ENCODE measurements around the gene GNA12.

GNA12 gene

DNA sequence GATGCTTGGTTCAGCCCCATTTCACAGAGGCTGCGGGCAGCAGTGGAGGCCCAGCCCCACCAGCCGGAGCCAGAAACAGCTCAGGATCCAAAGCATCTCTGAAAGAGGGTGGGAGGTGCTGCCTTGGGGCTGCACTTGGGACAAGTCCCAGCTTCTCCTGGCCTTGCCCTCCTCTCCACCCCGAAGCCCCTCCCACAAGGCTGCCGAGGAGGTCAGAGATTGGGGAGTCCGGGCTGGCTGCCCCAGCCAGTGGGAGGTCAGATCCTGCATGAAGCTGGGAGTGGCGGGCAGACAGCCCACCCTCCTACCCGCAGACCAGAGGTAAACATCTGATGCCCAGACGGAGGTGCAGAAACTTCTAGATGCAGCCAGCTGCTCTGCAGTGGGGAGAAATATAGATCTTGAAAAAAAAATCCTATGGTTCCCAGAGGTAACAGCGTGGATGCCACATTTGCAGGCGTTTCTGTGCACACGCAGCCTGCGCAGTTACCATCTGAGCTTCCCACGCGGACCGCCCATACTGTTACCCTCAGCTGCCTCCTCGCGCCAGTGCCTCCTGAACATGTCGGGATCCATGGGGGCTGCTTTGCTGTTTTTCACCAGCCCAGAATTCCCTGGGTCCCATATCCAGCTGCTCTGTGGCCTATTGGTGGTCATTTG, 36.9 kb upstream of the GNA12 start:
- no peak for TF ChIP-seq TAF1 (IDR thresholded peaks at IDR 0.05; ENCODE audit: borderline replicate concordance, insufficient read depth, low read length)
- no peak for TF ChIP-seq POLR2AphosphoS5 (IDR thresholded peaks at IDR 0.05; ENCODE audit: low read depth, low read length)
- TF ChIP-seq, protein P1, sequence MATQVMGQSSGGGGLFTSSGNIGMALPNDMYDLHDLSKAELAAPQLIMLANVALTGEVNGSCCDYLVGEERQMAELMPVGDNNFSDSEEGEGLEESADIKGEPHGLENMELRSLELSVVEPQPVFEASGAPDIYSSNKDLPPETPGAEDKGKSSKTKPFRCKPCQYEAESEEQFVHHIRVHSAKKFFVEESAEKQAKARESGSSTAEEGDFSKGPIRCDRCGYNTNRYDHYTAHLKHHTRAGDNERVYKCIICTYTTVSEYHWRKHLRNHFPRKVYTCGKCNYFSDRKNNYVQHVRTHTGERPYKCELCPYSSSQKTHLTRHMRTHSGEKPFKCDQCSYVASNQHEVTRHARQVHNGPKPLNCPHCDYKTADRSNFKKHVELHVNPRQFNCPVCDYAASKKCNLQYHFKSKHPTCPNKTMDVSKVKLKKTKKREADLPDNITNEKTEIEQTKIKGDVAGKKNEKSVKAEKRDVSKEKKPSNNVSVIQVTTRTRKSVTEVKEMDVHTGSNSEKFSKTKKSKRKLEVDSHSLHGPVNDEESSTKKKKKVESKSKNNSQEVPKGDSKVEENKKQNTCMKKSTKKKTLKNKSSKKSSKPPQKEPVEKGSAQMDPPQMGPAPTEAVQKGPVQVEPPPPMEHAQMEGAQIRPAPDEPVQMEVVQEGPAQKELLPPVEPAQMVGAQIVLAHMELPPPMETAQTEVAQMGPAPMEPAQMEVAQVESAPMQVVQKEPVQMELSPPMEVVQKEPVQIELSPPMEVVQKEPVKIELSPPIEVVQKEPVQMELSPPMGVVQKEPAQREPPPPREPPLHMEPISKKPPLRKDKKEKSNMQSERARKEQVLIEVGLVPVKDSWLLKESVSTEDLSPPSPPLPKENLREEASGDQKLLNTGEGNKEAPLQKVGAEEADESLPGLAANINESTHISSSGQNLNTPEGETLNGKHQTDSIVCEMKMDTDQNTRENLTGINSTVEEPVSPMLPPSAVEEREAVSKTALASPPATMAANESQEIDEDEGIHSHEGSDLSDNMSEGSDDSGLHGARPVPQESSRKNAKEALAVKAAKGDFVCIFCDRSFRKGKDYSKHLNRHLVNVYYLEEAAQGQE (IDR thresholded peaks at IDR 0.05; ENCODE audit: insufficient read depth in 1 of 2, low read depth in 2 of 2, low read length in 2 of 2), result no peak
- no peak for TF ChIP-seq SIN3A (IDR thresholded peaks at IDR 0.05; ENCODE audit: borderline replicate concordance, insufficient read depth, low read length)
- TF ChIP-seq FOXP2 (optimal IDR thresholded peaks at IDR 0.05; ENCODE audit: borderline replicate concordance, extremely low read depth, extremely low read length, insufficient read depth), result no peak

DNA sequence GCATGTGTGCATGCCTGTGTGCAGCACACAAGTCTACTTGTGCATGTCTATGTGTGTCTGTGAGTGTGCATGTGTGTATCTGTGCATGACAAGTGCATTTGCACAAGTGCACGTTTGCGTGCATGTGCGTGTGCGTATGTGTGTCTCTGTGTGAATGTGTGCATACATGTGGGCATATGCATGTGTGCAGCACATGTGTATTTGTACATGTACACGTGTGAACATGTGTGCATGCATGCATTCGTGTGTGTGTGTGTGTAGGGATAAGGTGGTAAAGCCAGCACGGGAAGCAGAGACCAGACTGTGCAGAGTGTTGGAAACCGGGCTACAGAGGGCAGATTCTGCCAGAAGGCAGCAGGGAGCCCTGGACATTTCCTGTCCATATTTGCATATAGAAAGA, 35.9 kb upstream of the GNA12 start:
- TF ChIP-seq FOXP2 (optimal IDR thresholded peaks at IDR 0.05; ENCODE audit: borderline replicate concordance, extremely low read depth, extremely low read length, insufficient read depth) (no peak), TAF1 (IDR thresholded peaks at IDR 0.05; ENCODE audit: borderline replicate concordance, insufficient read depth, low read length) (no peak), POLR2AphosphoS5 (IDR thresholded peaks at IDR 0.05; ENCODE audit: low read depth, low read length) (no peak), SIN3A (IDR thresholded peaks at IDR 0.05; ENCODE audit: borderline replicate concordance, insufficient read depth, low read length) (no peak)
- TF ChIP-seq, protein P1 (IDR thresholded peaks at IDR 0.05; ENCODE audit: insufficient read depth in 1 of 2, low read depth in 2 of 2, low read length in 2 of 2), result no peak

DNA sequence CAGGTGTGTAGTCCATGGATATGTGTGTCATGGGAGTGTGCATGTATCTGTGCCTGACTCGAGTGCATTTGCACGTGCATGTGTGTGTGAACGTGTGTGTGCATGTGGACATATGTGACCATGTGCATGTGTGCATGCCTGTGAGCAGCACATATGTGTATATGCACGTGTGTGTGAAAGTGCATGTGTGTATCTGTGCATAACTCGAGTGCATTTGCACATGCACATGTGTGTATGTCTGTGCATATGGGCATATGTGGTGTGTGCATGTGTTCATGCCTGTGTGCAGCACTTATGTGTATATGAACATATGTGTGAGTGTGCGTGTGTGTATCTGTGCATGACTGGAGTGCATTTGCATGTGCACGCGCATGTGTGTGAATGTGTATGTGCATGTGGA, 35.2 kb upstream of the GNA12 start:
- TF ChIP-seq FOXP2 (optimal IDR thresholded peaks at IDR 0.05; ENCODE audit: borderline replicate concordance, extremely low read depth, extremely low read length, insufficient read depth) (no peak), TAF1 (IDR thresholded peaks at IDR 0.05; ENCODE audit: borderline replicate concordance, insufficient read depth, low read length) (no peak), POLR2AphosphoS5 (IDR thresholded peaks at IDR 0.05; ENCODE audit: low read depth, low read length) (no peak), SIN3A (IDR thresholded peaks at IDR 0.05; ENCODE audit: borderline replicate concordance, insufficient read depth, low read length) (no peak)
- TF ChIP-seq, protein P1 (IDR thresholded peaks at IDR 0.05; ENCODE audit: insufficient read depth in 1 of 2, low read depth in 2 of 2, low read length in 2 of 2), result no peak

DNA sequence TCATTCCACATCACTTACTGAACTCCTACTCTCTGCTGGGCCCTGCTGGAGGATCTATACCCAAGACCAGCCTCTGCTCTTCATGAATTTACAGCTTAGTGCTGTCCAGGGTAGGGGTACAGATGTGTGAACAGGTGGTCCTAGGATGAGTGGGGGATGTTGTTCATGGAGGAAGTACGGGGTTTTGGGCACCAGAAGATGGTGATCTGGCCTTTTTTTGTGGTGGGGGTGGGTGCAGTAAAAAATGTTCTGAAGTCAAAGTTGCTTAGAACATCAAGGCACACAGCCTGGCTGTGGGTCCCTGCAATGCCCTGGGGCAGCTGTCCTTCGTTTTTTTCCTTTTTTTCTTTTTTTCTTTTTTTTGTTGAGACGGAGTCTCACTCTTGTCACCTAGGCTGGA, 34.2 kb upstream of the GNA12 start:
- TF ChIP-seq FOXP2 (optimal IDR thresholded peaks at IDR 0.05; ENCODE audit: borderline replicate concordance, extremely low read depth, extremely low read length, insufficient read depth) (no peak), TAF1 (IDR thresholded peaks at IDR 0.05; ENCODE audit: borderline replicate concordance, insufficient read depth, low read length) (no peak), SIN3A (IDR thresholded peaks at IDR 0.05; ENCODE audit: borderline replicate concordance, insufficient read depth, low read length) (no peak), POLR2AphosphoS5 (IDR thresholded peaks at IDR 0.05; ENCODE audit: low read depth, low read length) (no peak)
- TF ChIP-seq, protein P1 (IDR thresholded peaks at IDR 0.05; ENCODE audit: insufficient read depth in 1 of 2, low read depth in 2 of 2, low read length in 2 of 2), result no peak

Data from PFSK-1 (cell line).